ENCODE data around the gene NCF2. TPM values are rescaled to one million over a fixed set of nuclear protein-coding genes. Genes with fewer than 3 reads are reported as not detected.

Gene NCF2
- total RNA-seq, 1 experiment from 2014 or later: not detected

GRCh38 chr1:183609313-183609712 is 19.1 kb upstream of the NCF2 start:
- no peak overlapping the region for H3K27ac ChIP-seq (ENCODE audit: low read depth, low read length, poor library complexity, severe bottlenecking)
- CTCF ChIA-PET: interaction anchor here (0.6 to 1.6 kb wide), 6 partner anchors 23 to 1083 kb away, joined by 3 to 16 read pairs (median 4); no protein-coding TSS in a partner anchor
- TF ChIP-seq EZH2 (IDR thresholded peaks at IDR 0.05; ENCODE audit: borderline replicate concordance, low read depth, low read length, poor library complexity, severe bottlenecking) (no peak), CTCF (conservative IDR thresholded peaks at IDR 0.05; ENCODE audit: low read depth, low read length) (peak; percentile 72)
- intact Hi-C loops (cut with micrococcal nuclease; ENCODE audit: unreplicated experiment): loop anchor here (2.0 kb wide), 1 partner anchor 307 kb away; no protein-coding TSS in a partner anchor
- BruUV-seq (replicated peaks): no TSS peak
- H3K36me3 ChIP-seq (ENCODE audit: insufficient read depth, low read length, poor library complexity, severe bottlenecking): no peaks in the 10 kb centered on the region
- H3K27me3 ChIP-seq (replicated peaks; ENCODE audit: insufficient read depth, low read depth, low read length, poor library complexity): no peaks in the 10 kb centered on the region
- no peak overlapping the region for H3K4me3 ChIP-seq (ENCODE audit: low read depth, low read length, poor library complexity, severe bottlenecking)
- POLR2A ChIA-PET (ENCODE audit: low non-redundant PET): interaction anchor here (0.6 kb wide), 1 partner anchor 241 kb away, joined by 3 read pairs; no protein-coding TSS in a partner anchor
- DNase-seq (ENCODE audit: low spot score): peak; percentile 83
- H3K9me3 ChIP-seq (ENCODE audit: low read depth, low read length, poor library complexity, severe bottlenecking): no peaks in the 10 kb centered on the region
- peaks cover 9% of the 10 kb centered on the region for H3K4me1 ChIP-seq (ENCODE audit: insufficient read depth, low read length, poor library complexity, severe bottlenecking)

- ChIA-PET CTCF (no interaction called here), POLR2A (ENCODE audit: low non-redundant PET) (no interaction called here)
- intact Hi-C loops (cut with micrococcal nuclease; ENCODE audit: unreplicated experiment): no loop called here
- Histone ChIP-seq H3K27me3 (replicated peaks; ENCODE audit: insufficient read depth, low read depth, low read length, poor library complexity) (no peaks in the 10 kb centered on the region), H3K36me3 (ENCODE audit: insufficient read depth, low read length, poor library complexity, severe bottlenecking) (no peaks in the 10 kb centered on the region), H3K27ac (ENCODE audit: low read depth, low read length, poor library complexity, severe bottlenecking) (no peak overlapping the region), H3K4me1 (ENCODE audit: insufficient read depth, low read length, poor library complexity, severe bottlenecking) (peaks cover 9% of the 10 kb centered on the region), H3K4me3 (ENCODE audit: low read depth, low read length, poor library complexity, severe bottlenecking) (no peak overlapping the region), H3K9me3 (ENCODE audit: low read depth, low read length, poor library complexity, severe bottlenecking) (no peaks in the 10 kb centered on the region)
- TF ChIP-seq CTCF (conservative IDR thresholded peaks at IDR 0.05; ENCODE audit: low read depth, low read length) (no peak), EZH2 (IDR thresholded peaks at IDR 0.05; ENCODE audit: borderline replicate concordance, low read depth, low read length, poor library complexity, severe bottlenecking) (no peak)
- no TSS peak for BruUV-seq (replicated peaks)
- DNase-seq (ENCODE audit: low spot score): no peak
These were observed 17.2 kb upstream of the NCF2 start for GRCh38 chr1:183607322-183607980.

DNA sequence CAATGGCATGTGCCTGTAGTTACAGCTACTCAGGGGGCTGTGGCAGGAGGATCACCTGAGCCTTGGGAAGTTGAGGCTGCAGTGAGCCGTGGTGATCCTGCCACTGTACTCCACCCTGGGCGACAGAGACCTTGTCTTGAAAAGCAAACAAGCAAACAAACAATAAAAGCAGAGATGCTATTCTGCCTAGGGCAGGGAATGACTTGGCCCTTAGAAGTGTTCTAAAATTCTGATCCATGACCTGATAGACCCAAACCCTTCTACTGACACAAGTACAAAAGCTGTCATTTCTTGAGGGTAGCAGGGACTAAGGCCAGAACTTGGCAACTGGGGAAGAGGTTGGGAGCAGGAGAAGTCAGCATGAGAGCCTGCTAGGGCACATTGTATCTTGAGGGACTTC is 15.6 kb upstream of the NCF2 start:
- intact Hi-C loops (cut with micrococcal nuclease; ENCODE audit: unreplicated experiment): no loop called here

More for the DNA sequence above, 15.6 kb upstream of the NCF2 start:
- Histone ChIP-seq H3K27ac (ENCODE audit: low read depth, low read length, poor library complexity, severe bottlenecking) (no peak overlapping the region), H3K36me3 (ENCODE audit: insufficient read depth, low read length, poor library complexity, severe bottlenecking) (no peaks in the 10 kb centered on the region), H3K4me1 (ENCODE audit: insufficient read depth, low read length, poor library complexity, severe bottlenecking) (peaks cover 9% of the 10 kb centered on the region), H3K27me3 (replicated peaks; ENCODE audit: insufficient read depth, low read depth, low read length, poor library complexity) (no peaks in the 10 kb centered on the region), H3K9me3 (ENCODE audit: low read depth, low read length, poor library complexity, severe bottlenecking) (no peaks in the 10 kb centered on the region), H3K4me3 (ENCODE audit: low read depth, low read length, poor library complexity, severe bottlenecking) (no peak overlapping the region)
- CTCF ChIA-PET: no interaction called here
- BruUV-seq (replicated peaks): no TSS peak
- no peak for DNase-seq (ENCODE audit: low spot score)
- POLR2A ChIA-PET (ENCODE audit: low non-redundant PET): no interaction called here
- TF ChIP-seq EZH2 (IDR thresholded peaks at IDR 0.05; ENCODE audit: borderline replicate concordance, low read depth, low read length, poor library complexity, severe bottlenecking): no peak
- no peak for TF ChIP-seq CTCF (conservative IDR thresholded peaks at IDR 0.05; ENCODE audit: low read depth, low read length)

All from A673 (cell line).